ENCODE data around the gene ETV6.

The ETV6 gene

DNA sequence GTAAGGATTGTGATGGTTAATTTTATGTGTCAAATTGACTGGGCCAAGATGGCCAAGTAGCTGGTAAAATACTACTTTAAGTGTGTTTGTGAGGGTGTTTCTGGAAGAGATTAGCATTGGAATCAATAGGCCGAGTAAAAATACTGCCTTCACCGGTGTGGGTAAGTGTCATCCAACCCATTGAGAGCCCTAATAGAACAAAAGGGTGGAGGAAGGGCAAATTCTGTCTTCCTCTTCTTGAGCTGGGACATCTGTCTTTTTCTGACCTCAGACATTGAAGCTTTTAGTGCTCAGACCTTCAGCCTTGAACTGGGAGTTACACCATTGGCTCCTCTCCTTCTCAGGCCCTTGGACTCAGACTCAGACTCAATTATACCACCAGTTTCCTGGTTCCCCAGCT lies 8.0 kb upstream of the ETV6 start:
- no peak overlapping the region for H2AFZ ChIP-seq (ENCODE audit: low read depth, low read length)
- no peak overlapping the region for H3K4me3 ChIP-seq (ENCODE audit: low read depth in 1 of 2, low read length in 2 of 2)
- no peaks in the 10 kb centered on the region for H3K79me2 ChIP-seq (ENCODE audit: insufficient read depth, low read length)
- ATAC-seq (ENCODE audit: insufficient read depth, low read depth) (no peak), DNase-seq (no peak)
- TF ChIP-seq EZH2 (IDR thresholded peaks at IDR 0.05; ENCODE audit: borderline replicate concordance, low read depth, low read length, severe bottlenecking), result no peak
- no peak for TF ChIP-seq CTCF (IDR thresholded peaks at IDR 0.05; ENCODE audit: borderline replicate concordance, extremely low read depth, low read length, poor library complexity, severe bottlenecking)
- peaks cover 2% of the 10 kb centered on the region for H3K9me3 ChIP-seq (ENCODE audit: insufficient read depth, low read length, severe bottlenecking)
- H3K27ac ChIP-seq (ENCODE audit: low read length), result no peak overlapping the region
- no peak overlapping the region for H3K9ac ChIP-seq (ENCODE audit: low read depth, low read length)
- no peak overlapping the region for H3K4me2 ChIP-seq (ENCODE audit: insufficient read depth, low read length)
- H3K4me1 ChIP-seq (ENCODE audit: insufficient read depth, low read length), result no peaks in the 10 kb centered on the region
- no peaks in the 10 kb centered on the region for H4K20me1 ChIP-seq (ENCODE audit: insufficient read depth, low read length)
- H3K36me3 ChIP-seq (ENCODE audit: insufficient read depth, low read length), result no peaks in the 10 kb centered on the region
- no peaks in the 10 kb centered on the region for H3K27me3 ChIP-seq (ENCODE audit: insufficient read depth, low read length, poor library complexity)

GRCh38 chr12:11642785-11643184 lies 6.7 kb upstream of the ETV6 start:
- Histone ChIP-seq H3K27ac (ENCODE audit: low read length) (no peak overlapping the region), H4K20me1 (ENCODE audit: insufficient read depth, low read length) (no peaks in the 10 kb centered on the region), H3K27me3 (ENCODE audit: insufficient read depth, low read length, poor library complexity) (no peaks in the 10 kb centered on the region), H3K4me2 (ENCODE audit: insufficient read depth, low read length) (no peak overlapping the region), H3K9me3 (ENCODE audit: insufficient read depth, low read length, severe bottlenecking) (no peaks in the 10 kb centered on the region), H3K79me2 (ENCODE audit: insufficient read depth, low read length) (no peaks in the 10 kb centered on the region), H3K9ac (ENCODE audit: low read depth, low read length) (no peak overlapping the region), H3K4me3 (ENCODE audit: low read depth in 1 of 2, low read length in 2 of 2) (no peak overlapping the region), H3K4me1 (ENCODE audit: insufficient read depth, low read length) (no peaks in the 10 kb centered on the region), H3K36me3 (ENCODE audit: insufficient read depth, low read length) (no peaks in the 10 kb centered on the region), H2AFZ (ENCODE audit: low read depth, low read length) (no peak overlapping the region)
- ATAC-seq (ENCODE audit: insufficient read depth, low read depth) (no peak), DNase-seq (no peak)
- no peak for TF ChIP-seq EZH2 (IDR thresholded peaks at IDR 0.05; ENCODE audit: borderline replicate concordance, low read depth, low read length, severe bottlenecking)
- TF ChIP-seq CTCF (IDR thresholded peaks at IDR 0.05; ENCODE audit: borderline replicate concordance, extremely low read depth, low read length, poor library complexity, severe bottlenecking), result no peak

- Histone ChIP-seq H3K79me2 (ENCODE audit: insufficient read depth, low read length) (peaks cover 6% of the 10 kb centered on the region), H3K4me1 (ENCODE audit: insufficient read depth, low read length) (peaks cover 5% of the 10 kb centered on the region), H3K9me3 (ENCODE audit: insufficient read depth, low read length, severe bottlenecking) (no peaks in the 10 kb centered on the region), H3K27ac (ENCODE audit: low read length) (no peak overlapping the region), H3K27me3 (ENCODE audit: insufficient read depth, low read length, poor library complexity) (no peaks in the 10 kb centered on the region), H3K4me3 (ENCODE audit: low read depth in 1 of 2, low read length in 2 of 2) (no peak overlapping the region), H2AFZ (ENCODE audit: low read depth, low read length) (no peak overlapping the region), H3K4me2 (ENCODE audit: insufficient read depth, low read length) (no peak overlapping the region), H4K20me1 (ENCODE audit: insufficient read depth, low read length) (no peaks in the 10 kb centered on the region), H3K36me3 (ENCODE audit: insufficient read depth, low read length) (no peaks in the 10 kb centered on the region), H3K9ac (ENCODE audit: low read depth, low read length) (no peak overlapping the region)
- TF ChIP-seq CTCF (IDR thresholded peaks at IDR 0.05; ENCODE audit: borderline replicate concordance, extremely low read depth, low read length, poor library complexity, severe bottlenecking), result no peak
- TF ChIP-seq EZH2 (IDR thresholded peaks at IDR 0.05; ENCODE audit: borderline replicate concordance, low read depth, low read length, severe bottlenecking), result no peak
- no peak for ATAC-seq (ENCODE audit: insufficient read depth, low read depth)
- no peak for DNase-seq
Observed at GRCh38 chr12:11645391-11645790, 4.1 kb upstream of the ETV6 start.
